IMR-90 (cell line): ENCODE data around the gene SPATS2L. TPM values are rescaled to one million over a fixed set of nuclear protein-coding genes. Genes with fewer than 3 reads are reported as not detected.

Source experiments
- ATAC-seq: fragments of 200-7000 bp; cut with Tn5 transposase; 2 replicates; pipeline ENCODE4 v1.9.1; 2020; ENCODE audit warnings: low read depth, mild to moderate bottlenecking, moderate library complexity
- BruUV-seq: library from RNA; stranded (reverse); fragments of 400-500 nt; replicated peaks from 2 replicates; lab custom pipeline; 2021; lab: Mats Ljungman, UMichigan
- CTCF ChIA-PET: fragments of 300-600 bp; formaldehyde crosslinking; extraction: SDS; loops from one replicate; lab custom pipeline; 2021; ENCODE audit warnings: antibody characterized with exemption; lab: Yijun Ruan, JAX
- POLR2A ChIA-PET: fragments of 300-600 bp; sonication (Branson Sonifier 250); formaldehyde crosslinking; loops from one replicate; lab custom pipeline; 2022; ENCODE audit warnings: antibody characterized with exemption; ENCODE audit not compliant: unreplicated experiment; lab: Charles Lee
- DNase-seq: peaks from one replicate; pipeline ENCODE4 v3.0.0; 2013
- H2AFZ ChIP-seq: replicated peaks from 2 replicates; pipeline ENCODE3; 2013; ENCODE audit warnings: low read length, mild to moderate bottlenecking; ENCODE audit not compliant: poor library complexity
- H2AK5ac ChIP-seq: 2 replicates; pipeline ENCODE4 v1.6.1; 2013; ENCODE audit warnings: low read depth, low read length, inconsistent platforms
- H2AK9ac ChIP-seq: replicated peaks from 2 replicates; pipeline ENCODE3; 2013; ENCODE audit warnings: mild to moderate bottlenecking, low read depth, low read length, moderate library complexity; ENCODE audit not compliant: poor library complexity
- H2BK120ac ChIP-seq: 2 replicates; pipeline ENCODE4 v1.6.1; 2013; ENCODE audit warnings: low read depth, low read length, inconsistent platforms
- H2BK15ac ChIP-seq: 3 replicates; pipeline ENCODE4 v1.6.1; 2013; ENCODE audit warnings: low read depth, low read length, inconsistent platforms
- H2BK20ac ChIP-seq: 2 replicates; pipeline ENCODE4 v1.6.1; 2013; ENCODE audit warnings: low read depth, mild to moderate bottlenecking, inconsistent platforms, low read length, moderate library complexity
- H2BK5ac ChIP-seq: 2 replicates; pipeline ENCODE4 v1.6.1; 2013; ENCODE audit warnings: mild to moderate bottlenecking, low read depth, low read length, inconsistent platforms; ENCODE audit not compliant: poor library complexity, severe bottlenecking
- H3K14ac ChIP-seq: replicated peaks from 2 replicates; pipeline ENCODE4 v1.6.1; 2013; ENCODE audit warnings: low read depth, low read length, inconsistent platforms
- H3K18ac ChIP-seq: 2 replicates; pipeline ENCODE4 v1.6.1; 2013; ENCODE audit warnings: low read depth, low read length, control low read depth
- H3K23ac ChIP-seq: 2 replicates; pipeline ENCODE4 v1.6.1; 2013; ENCODE audit warnings: low read depth, low read length, inconsistent platforms
- H3K27ac ChIP-seq: 2 replicates; pipeline ENCODE4 v1.5.1; 2013; ENCODE audit warnings: mild to moderate bottlenecking, control low read depth, low read length; ENCODE audit not compliant: insufficient read depth
- H3K27me3 ChIP-seq: 2 replicates; pipeline ENCODE4 v1.6.1; 2013; ENCODE audit warnings: low read length; ENCODE audit not compliant: control insufficient read depth, insufficient read depth
- H3K36me3 ChIP-seq: 2 replicates; pipeline ENCODE4 v1.6.1; 2013; ENCODE audit warnings: low read length, mixed read lengths; ENCODE audit not compliant: control insufficient read depth, insufficient read depth
- H3K4ac ChIP-seq: 2 replicates; pipeline ENCODE4 v1.6.1; 2013; ENCODE audit warnings: low read depth, low read length, inconsistent platforms
- H3K4me1 ChIP-seq: 2 replicates; pipeline ENCODE4 v1.6.1; 2013; ENCODE audit warnings: low read length, mixed read lengths; ENCODE audit not compliant: control insufficient read depth, insufficient read depth
- H3K4me2 ChIP-seq: 2 replicates; pipeline ENCODE4 v1.6.1; 2013; ENCODE audit warnings: low read depth, mild to moderate bottlenecking, control low read depth, low read length, moderate library complexity
- H3K4me3 ChIP-seq: 2 replicates; pipeline ENCODE4 v1.5.1; 2013; ENCODE audit warnings: low read depth, mild to moderate bottlenecking, control low read depth, low read length, moderate library complexity; ENCODE audit not compliant: insufficient read depth
- H3K56ac ChIP-seq: 2 replicates; pipeline ENCODE4 v1.6.1; 2013; ENCODE audit warnings: low read length, inconsistent platforms; ENCODE audit not compliant: insufficient read depth; ENCODE audit errors: extremely low read depth
- H3K79me1 ChIP-seq, 2 experiments: 2 replicates each; pipeline ENCODE4 v1.6.1; 2013; ENCODE audit warnings: low read length in 2 of 2, inconsistent platforms in 1 of 2, low read depth in 1 of 2
- H3K9ac ChIP-seq: 2 replicates; pipeline ENCODE4 v1.6.1; 2013; ENCODE audit warnings: low read depth, low read length, control low read depth
- H3K9me1 ChIP-seq: 2 replicates; pipeline ENCODE4 v1.6.1; 2013; ENCODE audit warnings: low read length, inconsistent platforms; ENCODE audit not compliant: insufficient read depth
- H3K9me3 ChIP-seq: 2 replicates; pipeline ENCODE4 v1.6.1; 2013; ENCODE audit warnings: low read length; ENCODE audit not compliant: control insufficient read depth, insufficient read depth
- H4K20me1 ChIP-seq: 2 replicates; pipeline ENCODE4 v1.6.1; 2013; ENCODE audit warnings: low read length, inconsistent platforms; ENCODE audit not compliant: insufficient read depth
- H4K5ac ChIP-seq: 2 replicates; pipeline ENCODE4 v1.6.1; 2013; ENCODE audit warnings: mild to moderate bottlenecking, low read depth, low read length, control low read depth
- H4K8ac ChIP-seq, 2 experiments: 2 replicates each; pipeline ENCODE4 v1.6.1; 2013; ENCODE audit warnings: low read depth in 2 of 2, low read length in 2 of 2, control low read depth in 1 of 2, inconsistent platforms in 1 of 2
- H4K91ac ChIP-seq: 2 replicates; pipeline ENCODE4 v1.6.1; 2013; ENCODE audit warnings: low read depth, low read length, inconsistent platforms; ENCODE audit not compliant: insufficient read depth
- CEBPB ChIP-seq: IDR thresholded peaks from 2 replicates; pipeline ENCODE4 v1.6.1; 2012; ENCODE audit warnings: low read depth, low read length, improper control_type of control experiment
- CHD1 ChIP-seq: IDR thresholded peaks from 2 replicates; pipeline ENCODE4 v1.6.1; 2012; ENCODE audit warnings: low read depth, low read length, improper control_type of control experiment
- FOS ChIP-seq: fragments of 150-350 bp; IDR thresholded peaks from 2 replicates; pipeline ENCODE4 v1.6.1; 2016; ENCODE audit warnings: low read depth, low read length
- NFE2L2 ChIP-seq: fragments of 150-350 bp; IDR thresholded peaks from 2 replicates; pipeline ENCODE4 v1.6.1; 2016; ENCODE audit warnings: low read depth, mild to moderate bottlenecking, low read length
- RFX5 ChIP-seq: IDR thresholded peaks from 2 replicates; pipeline ENCODE4 v1.8.0; 2012; ENCODE audit warnings: low read depth, mild to moderate bottlenecking, low read length, moderate library complexity
- WGBS, 2 experiments: methylation state at CpG; one replicate each; pipeline versions ENCODE4 v1.1.5 to v1.1.7; 2013; ENCODE audit warnings: missing lambda C conversion rate in 2 of 2; ENCODE audit not compliant: insufficient read length in 1 of 2; ENCODE audit errors: extremely low coverage in 2 of 2; 5-methylcytosine and 5-hydroxymethylcytosine counted together
- dilution Hi-C: fragments of 300-500 bp; cut with HindIII; formaldehyde crosslinking; loops from one replicate; pipeline ENCODE4 v1.14.3; 2018; ENCODE audit warnings: low sequenced_read_pairs; ENCODE audit not compliant: unreplicated experiment
- in situ Hi-C: fragments of 300-500 bp; cut with MboI; formaldehyde crosslinking; loops from 3 replicates; pipeline ENCODE4 v1.14.3; 2019; ENCODE audit warnings: low sequenced_read_pairs, inconsistent platforms, mixed read lengths
- intact Hi-C: fragments of 100-400 bp; cut with micrococcal nuclease; formaldehyde crosslinking; loops from 2 replicates; pipeline ENCODE4 v1.10.0; 2022
- polyA plus RNA-seq, 3 experiments: library from polyadenylated mRNA; depleted of rRNA; stranded (reverse); fragments of >200 nt; gene quantifications; 2 replicates each; pipeline ENCODE4 v1.2.3, GENCODE V29; 2012; ENCODE audit warnings: low replicate concordance in 1 of 3
- total RNA-seq: library from RNA; depleted of rRNA; stranded (reverse); fragments of >200 nt; gene quantifications from 2 replicates; pipeline ENCODE4 v1.2.3, GENCODE V29; 2012
- TF ChIP-seq, protein P1 (sequence below): fragments of 150-350 bp; IDR thresholded peaks from 2 replicates; pipeline ENCODE4 v1.6.1; 2017; ENCODE audit warnings: mild to moderate bottlenecking, antibody characterized with exemption, low read length, low read depth
- TF ChIP-seq, protein P2 (sequence below): conservative IDR thresholded peaks from 2 replicates; pipeline ENCODE4 v1.5.1; 2012; ENCODE audit warnings: mild to moderate bottlenecking, low read depth, low read length, improper control_type of control experiment

SPATS2L gene
- total and polyA plus RNA-seq, 2 of the 4 experiments (the other 2 are of a cell fraction), result 118 to 155 TPM

DNA sequence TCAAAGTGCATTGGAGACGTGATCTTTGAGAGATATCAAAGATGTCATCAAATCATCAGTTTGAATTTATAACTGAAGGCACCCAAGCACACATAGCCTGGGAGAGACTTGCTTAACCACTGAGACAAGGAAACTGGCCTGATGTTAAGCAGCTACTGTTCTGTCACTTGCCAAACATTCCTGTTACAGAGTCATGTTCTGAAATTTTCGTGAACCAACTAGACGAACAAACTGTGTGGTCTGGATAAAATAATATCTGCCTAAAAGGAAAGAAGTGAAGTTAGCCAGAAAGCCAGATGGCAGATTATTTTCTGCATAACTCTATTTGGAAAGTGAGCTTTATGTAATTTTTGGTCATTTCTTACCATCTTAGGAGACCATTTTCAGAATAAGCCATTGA, 51.4 kb downstream of the SPATS2L start:
- H3K9me3 ChIP-seq, result no peaks in the 10 kb centered on the region
- H4K8ac ChIP-seq, result peak overlapping the region in 1 of 2 experiments; percentile 29; a peak in 2 of 4 replicates
- peaks cover 16% of the 10 kb centered on the region for H3K4me1 ChIP-seq
- 0 out of 2 replicates have a peak overlapping the region, but pooled peaks have one; percentile 38 for H2BK20ac ChIP-seq
- in situ Hi-C loops, result no loop called here
- ChIA-PET CTCF (interaction anchor here (0.6 kb wide), 1 partner anchor 88 kb away, joined by 3 read pairs; no protein-coding TSS in a partner anchor), POLR2A (no interaction called here)
- H3K27me3 ChIP-seq, result no peaks in the 10 kb centered on the region
- peaks cover 17% of the 10 kb centered on the region; the same call in 1 of the 2 replicates for H3K9me1 ChIP-seq
- no peak overlapping the region for H2AK9ac ChIP-seq
- H4K5ac ChIP-seq, result peak overlapping the region; percentile 51; the same call in 1 of the 2 replicates
- H3K18ac ChIP-seq, result peak overlapping the region; percentile 27; the same call in 1 of the 2 replicates
- no peak overlapping the region for H3K9ac ChIP-seq
- no peak overlapping the region for H3K4me2 ChIP-seq
- DNase-seq, result no peak
- no CpG with 5 or more reads among the region's 3 CpGs for WGBS, 2 experiments
- TF ChIP-seq, protein P1, sequence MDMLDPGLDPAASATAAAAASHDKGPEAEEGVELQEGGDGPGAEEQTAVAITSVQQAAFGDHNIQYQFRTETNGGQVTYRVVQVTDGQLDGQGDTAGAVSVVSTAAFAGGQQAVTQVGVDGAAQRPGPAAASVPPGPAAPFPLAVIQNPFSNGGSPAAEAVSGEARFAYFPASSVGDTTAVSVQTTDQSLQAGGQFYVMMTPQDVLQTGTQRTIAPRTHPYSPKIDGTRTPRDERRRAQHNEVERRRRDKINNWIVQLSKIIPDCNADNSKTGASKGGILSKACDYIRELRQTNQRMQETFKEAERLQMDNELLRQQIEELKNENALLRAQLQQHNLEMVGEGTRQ, result no peak
- TF ChIP-seq, protein P2, sequence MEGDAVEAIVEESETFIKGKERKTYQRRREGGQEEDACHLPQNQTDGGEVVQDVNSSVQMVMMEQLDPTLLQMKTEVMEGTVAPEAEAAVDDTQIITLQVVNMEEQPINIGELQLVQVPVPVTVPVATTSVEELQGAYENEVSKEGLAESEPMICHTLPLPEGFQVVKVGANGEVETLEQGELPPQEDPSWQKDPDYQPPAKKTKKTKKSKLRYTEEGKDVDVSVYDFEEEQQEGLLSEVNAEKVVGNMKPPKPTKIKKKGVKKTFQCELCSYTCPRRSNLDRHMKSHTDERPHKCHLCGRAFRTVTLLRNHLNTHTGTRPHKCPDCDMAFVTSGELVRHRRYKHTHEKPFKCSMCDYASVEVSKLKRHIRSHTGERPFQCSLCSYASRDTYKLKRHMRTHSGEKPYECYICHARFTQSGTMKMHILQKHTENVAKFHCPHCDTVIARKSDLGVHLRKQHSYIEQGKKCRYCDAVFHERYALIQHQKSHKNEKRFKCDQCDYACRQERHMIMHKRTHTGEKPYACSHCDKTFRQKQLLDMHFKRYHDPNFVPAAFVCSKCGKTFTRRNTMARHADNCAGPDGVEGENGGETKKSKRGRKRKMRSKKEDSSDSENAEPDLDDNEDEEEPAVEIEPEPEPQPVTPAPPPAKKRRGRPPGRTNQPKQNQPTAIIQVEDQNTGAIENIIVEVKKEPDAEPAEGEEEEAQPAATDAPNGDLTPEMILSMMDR, result no peak
- TF ChIP-seq CEBPB (no peak), RFX5 (no peak), NFE2L2 (no peak), FOS (no peak), CHD1 (no peak)
- no peak overlapping the region for H4K91ac ChIP-seq
- peaks cover 30 to 86% of the 10 kb centered on the region in 2 experiments for H3K79me1 ChIP-seq
- no peak for ATAC-seq
- H3K27ac ChIP-seq, result no peak overlapping the region
- H2AK5ac ChIP-seq, result peak overlapping the region; percentile 16; the same call in 1 of the 2 replicates
- no peak overlapping the region for H3K4me3 ChIP-seq
- H2BK15ac ChIP-seq, result 0 out of 3 replicates have a peak overlapping the region, but pooled peaks have one; percentile 18
- peak overlapping the region; percentile 82 for H2BK5ac ChIP-seq
- peak overlapping the region; percentile 42 for H3K14ac ChIP-seq
- peaks cover 9% of the 10 kb centered on the region for H4K20me1 ChIP-seq
- H3K23ac ChIP-seq, result peak overlapping the region; percentile 46; the same call in 1 of the 2 replicates
- no peak overlapping the region for H3K56ac ChIP-seq
- BruUV-seq, result no TSS peak
- H2BK120ac ChIP-seq, result no peak overlapping the region; the same call in 1 of the 2 replicates
- dilution Hi-C loops, result no loop called here
- peaks cover 5% of the 10 kb centered on the region; the same call in 1 of the 2 replicates for H3K36me3 ChIP-seq
- intact Hi-C loops, result loop anchor here (5.0 kb wide), 1 partner anchor 381 kb away; no protein-coding TSS in a partner anchor
- H3K4ac ChIP-seq, result peak overlapping the region; percentile 70
- no peak overlapping the region for H2AFZ ChIP-seq
